Inferior parietal cortex (tissue), 1 donor: ENCODE results near the gene KIF15.

Experiments used
- DNase-seq: peaks from one replicate; pipeline ENCODE4 v3.0.0-alpha.2; 2016; ENCODE audit errors: extremely low spot score

The KIF15 gene

DNA sequence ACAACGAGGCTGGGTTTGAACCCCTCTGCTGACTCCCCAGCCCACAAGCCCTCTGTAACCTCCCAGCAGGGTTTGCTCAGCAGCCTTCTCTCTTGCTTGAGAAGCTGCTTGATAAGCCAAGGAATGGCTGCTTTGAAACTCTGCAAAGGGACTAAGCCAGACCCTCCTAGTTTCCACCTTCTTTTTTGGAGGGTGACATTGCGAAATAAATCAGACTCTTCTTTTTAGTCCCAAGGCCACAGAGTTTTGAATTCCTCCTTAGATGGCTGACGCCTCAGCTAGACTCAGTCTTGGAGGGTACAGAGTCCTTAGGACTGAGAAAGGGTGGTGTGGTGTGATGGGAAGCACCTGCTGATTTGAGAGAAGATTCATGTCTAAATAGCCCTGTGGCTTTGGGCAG lies 114.0 kb downstream of the KIF15 start:
- DNase-seq, result no peak

DNA sequence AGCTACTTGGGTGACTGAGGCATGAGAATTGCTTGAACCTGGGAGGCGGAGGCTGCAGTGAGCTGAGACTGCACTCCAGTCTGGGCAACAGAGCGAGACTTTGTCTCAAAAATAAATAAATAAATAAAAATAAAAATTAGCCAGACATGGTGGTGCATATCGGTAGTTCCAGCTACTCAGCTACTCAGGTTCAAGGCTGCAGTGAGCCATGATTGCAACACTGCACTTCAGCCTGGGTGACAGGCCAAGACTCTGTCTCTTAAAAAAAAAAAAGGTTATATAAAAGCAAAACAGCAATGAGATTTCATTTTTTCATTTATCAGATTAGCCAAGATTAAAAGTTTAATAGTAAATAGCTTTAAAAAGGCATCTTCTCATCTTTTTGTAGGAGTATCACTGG lies 115.7 kb downstream of the KIF15 start:
- no peak for DNase-seq

DNA sequence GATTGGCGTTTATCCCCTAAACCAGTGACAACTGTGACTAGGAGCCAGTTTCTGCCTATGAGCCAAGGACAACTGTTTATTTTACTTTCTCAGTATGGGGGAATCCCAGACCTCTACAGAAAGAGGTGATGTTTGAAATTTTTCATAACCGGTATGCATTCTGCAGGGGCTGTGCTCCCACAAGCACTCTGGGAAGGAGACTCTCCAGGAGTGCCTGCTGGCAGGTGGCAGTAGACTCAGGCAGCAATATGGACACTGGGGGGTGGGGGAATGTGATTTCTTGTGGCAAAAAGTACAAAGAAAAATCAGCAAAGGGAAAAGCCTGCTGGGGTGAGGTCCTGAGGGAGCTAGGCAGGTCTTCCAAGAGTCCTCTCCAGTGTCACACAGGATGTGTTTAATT lies 118.7 kb downstream of the KIF15 start:
- DNase-seq, result no peak

DNA sequence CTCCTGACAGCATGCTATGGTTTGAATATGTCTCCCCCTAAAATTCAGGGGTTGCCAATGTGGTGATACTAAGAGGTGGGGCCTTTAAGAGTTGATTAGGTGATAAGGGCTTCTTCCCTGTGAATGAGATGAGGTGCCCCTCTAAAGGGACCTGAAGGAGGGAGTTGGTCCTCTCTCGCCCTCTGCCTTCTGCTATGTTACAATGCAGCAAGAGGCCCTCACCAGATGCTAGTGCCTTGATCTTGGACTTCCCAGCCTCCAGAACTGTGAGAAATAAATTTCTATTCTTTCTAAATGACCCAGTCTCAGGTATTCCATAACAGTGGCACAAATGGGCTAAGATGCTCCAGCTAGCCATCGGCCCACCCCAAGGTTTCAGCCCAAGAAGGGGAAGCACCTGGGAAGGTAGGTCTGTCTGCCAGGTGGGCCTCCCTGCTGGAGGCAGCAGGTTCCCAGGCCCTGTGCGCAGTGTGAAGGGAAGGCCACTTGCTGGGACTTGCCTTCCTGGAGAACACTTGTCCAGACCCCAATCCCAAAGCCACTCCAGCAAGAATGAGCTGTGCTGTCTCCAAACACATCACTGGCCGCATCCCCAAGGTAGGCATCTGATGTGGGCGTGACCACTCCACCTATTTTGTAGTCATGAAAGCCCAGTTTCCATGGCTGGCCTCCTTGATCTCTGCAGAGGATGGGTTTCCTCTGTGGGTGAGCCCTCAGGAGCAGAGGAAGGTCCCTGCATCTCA lies 121.8 kb downstream of the KIF15 start:
- no peak for DNase-seq

DNA sequence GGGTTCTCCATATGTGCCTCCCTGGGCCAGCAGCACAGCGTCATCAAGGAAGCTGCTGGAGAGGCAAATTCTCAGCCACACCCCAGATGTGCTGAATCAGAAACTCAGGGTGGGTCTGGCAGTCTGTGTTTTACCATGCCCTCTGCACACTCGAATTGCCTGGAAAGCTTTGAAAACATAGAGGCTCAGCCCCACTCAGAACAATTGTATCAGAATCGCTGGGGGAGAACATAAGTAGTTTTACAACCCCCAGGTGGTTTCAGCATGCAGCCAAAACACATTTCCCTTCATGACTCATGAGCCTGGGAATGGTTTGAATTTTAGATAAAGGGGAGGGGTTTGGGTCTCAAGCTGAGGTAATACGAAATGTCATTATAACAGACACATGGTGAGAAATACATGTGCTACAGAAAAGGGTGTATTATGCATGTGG lies 122.4 kb downstream of the KIF15 start:
- no peak for DNase-seq

DNA sequence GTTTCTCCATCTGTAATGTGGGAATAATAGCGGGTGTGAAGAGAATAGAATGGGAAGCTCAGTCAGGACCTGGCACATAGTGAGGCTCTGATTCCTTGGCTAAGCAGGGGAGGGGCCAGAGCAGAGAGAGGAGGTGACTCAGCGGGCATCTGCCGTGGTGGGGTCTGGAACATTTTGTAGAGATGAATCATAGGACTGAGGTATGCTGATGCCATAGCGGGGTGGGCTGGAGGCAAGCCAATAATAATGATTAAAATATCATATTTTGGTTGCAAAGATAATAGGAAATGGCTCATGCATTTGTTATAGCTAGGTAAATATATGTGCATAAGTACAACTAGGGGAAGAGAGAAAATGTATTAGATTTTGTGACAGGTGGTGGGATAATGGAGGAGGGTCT lies 124.0 kb downstream of the KIF15 start:
- DNase-seq, result no peak

DNA sequence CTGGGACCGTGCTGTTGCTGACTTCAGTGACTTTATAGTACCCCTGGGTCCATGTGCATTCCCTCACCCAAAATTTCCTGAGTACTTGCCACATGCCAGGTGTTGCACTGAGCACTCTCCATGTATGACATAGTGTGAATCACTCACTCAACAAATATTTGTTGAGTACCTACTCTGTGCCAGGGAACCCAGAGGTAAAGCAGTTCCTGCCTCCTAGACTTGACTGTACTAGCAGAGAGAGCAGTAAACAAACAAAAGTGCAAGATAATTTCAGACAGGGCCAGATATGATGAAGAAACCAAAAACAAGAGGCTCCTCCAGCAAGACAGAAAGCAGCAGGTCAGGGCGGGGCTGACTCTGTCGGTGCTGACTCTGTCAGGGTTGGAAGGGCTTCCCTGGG lies 125.0 kb downstream of the KIF15 start:
- no peak for DNase-seq

DNA sequence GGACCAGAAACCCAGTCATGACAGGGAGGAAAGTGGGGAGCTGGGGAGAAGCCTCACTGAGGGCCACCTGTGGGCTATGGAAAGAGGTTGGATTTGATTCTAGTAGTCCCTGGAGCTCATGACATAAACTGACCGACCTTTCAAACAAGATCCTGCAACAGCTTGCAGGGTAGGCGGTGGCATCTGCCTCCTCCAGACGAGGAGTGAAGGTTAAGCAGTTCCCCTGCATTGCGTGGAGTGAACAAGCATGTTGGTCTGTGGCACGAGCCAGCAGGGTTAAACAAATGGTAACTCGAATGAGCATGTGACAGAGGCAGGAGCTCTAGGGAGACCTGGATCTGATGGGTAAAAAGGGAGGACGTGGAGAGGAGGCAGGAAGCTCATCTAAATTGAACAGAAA lies 125.5 kb downstream of the KIF15 start:
- no peak for DNase-seq

DNA sequence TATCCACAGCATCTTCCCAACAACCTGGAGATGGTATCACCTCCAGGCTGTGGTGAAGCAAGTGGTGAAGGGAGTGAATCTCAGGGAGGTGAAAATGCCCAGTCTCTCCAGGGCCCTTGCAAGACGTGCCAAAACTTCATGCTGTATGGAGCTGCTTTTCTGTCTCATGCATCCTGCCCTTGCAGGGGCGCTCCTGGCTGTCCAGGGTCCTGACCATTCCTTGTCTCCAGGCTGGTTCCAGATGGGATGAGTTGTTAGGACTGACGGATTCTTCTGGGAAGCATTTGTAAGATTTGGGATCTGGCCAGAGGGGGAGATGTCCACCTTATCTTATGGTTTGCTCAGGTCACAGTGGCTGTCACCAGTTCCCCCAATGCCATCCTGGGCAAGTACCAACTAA lies 128.7 kb downstream of the KIF15 start:
- DNase-seq, result no peak

DNA sequence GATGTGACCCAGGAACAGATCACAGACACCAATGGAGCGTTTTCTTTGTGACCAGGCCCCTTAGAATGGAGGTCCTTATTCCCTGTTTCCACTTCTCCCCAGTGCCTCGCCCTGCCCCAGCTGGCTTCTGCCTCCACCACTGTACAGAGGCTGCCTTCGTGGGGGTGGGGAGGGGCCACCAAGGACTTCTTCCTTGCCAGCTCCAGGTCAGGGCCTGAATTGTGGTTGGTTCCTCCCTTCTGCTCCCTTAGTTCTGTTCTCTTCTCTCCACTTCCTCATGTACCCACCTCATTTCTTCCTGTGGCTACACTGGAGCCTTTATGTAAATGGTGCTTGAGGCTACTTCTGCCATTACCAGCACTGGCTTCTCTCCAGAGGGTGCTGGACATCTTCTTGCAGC lies 129.3 kb downstream of the KIF15 start:
- DNase-seq, result no peak

DNA sequence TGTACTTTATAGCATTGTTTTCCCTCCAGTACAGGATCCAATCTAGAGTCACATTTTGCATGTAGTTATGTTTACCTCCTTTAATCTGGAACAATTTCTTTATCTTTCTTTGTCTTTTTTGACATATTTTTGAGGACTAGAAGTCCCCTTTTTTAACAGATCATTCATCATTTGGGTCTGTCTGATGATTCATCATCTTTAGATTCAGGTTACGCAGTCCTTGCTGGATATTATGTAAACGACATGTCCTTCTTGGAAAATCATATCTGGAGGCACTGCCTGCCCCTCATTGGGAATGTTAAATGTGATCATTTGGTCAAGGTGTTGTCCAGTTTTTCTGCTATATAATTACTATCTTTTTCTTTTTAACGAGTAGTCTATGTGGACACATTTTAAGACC lies 131.1 kb downstream of the KIF15 start:
- no peak for DNase-seq

DNA sequence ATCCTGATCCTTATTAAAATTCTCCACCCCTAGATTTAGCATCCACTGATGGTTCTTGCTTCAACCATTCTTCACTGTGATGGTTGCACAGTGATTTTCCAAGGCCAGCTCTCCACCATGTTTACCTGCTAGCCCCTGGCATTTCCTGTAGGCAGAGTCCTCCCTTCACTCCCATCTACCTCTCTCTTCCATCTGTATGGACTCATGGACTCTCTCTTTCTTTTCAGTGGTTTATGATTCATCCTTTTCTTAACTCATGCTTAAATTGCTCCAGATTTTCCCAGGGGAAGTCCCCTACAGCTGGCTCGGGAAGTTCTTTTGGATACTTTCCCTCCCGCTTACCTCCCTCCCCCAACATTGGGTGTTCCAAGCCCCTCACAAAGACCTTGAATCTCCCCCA lies 131.5 kb downstream of the KIF15 start:
- DNase-seq, result no peak

DNA sequence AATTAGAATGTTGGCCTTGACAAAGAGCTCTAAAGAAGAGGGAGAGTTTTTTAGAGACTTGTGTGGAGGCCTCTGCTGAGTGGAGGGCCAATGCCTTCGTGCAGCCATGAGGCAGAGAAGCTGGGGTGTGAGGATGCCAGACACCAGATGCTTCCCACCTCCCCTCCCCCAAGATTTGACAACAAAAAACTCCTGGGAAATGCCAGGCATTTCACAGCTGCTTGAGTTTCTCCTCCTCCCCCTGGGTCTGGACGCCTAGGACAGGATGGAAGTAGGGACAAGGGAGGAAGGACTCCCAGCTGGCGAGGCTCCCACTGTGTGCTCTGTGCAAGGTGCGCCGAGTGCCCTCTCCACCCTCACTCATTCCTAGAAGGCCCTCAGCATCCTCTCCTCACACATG lies 132.9 kb downstream of the KIF15 start:
- no peak for DNase-seq

DNA sequence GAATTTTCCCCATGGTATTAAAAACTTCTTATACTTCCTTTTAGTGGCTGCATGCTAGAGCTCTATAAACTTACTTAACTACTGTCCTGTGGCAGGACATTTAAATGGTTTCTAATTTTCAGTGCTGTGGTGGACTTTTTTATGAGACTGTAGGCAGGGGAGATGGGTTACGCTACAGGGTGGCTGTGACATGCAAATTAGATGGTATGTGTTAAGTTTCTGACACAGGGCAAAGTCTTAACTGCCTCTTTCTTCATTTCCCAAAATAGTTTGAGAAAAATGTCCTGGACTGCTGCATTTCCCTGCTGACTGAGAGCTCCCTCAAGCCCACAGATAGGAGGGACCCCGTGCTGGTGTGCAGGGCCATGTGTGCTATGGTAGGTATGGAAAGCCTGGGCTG lies 134.8 kb downstream of the KIF15 start:
- no peak for DNase-seq

DNA sequence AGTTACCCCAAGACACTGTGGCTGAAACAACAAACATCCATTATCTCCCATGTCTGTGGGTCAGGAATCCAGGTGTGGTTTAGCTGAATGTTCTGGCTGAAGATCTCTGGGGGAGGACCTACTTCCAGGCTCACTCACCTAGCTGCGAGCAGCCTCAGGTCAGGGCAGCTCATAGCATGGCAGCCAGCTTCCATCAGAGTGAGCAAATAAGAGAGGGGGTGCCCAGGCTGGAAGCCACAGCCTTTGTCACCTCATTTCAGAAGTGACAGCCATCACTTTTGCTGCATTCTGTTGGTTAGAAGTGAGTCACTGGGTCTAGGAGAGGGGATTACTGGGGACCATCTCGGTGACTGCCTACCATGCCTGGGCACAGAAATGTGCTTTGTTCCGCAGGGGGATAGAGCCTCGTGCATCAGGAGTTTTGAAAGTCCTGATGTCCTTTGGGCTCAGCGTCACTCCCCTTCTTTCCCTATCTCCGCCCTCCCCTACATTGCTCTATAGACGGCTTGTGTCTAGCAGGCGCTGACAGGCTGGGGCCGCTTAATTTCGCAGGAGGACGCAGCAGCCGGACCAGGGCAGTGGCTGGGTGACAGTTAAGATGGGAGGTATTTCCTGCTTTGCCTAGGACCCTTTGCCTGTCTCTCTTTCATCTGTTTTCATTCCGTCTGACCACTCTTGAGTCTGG lies 138.2 kb downstream of the KIF15 start:
- DNase-seq, result no peak

DNA sequence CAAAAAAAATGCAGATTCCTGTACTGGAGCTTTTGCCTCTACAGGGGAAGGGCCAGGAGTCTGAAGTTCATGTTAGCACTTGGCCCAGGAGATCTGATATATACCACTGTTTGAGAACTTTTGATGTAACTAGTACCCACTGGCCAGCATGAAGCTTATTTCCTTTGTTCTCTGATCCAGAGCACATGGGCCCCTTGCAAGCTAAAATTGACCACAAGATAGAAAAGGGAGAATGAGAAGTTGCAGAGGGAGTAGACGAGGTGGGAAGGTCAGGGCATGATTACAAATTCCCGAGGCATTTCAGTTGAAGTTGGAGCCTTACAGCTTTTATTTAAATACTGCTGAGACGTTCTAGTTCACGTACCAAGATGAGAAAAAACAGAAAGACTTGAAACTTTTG lies 141.0 kb downstream of the KIF15 start:
- no peak for DNase-seq
